T47D (cell line): ENCODE results near the gene SLC10A2.

Source experiments
- DNase-seq, 2 experiments: peaks; one replicate each; pipeline versions ENCODE4 v3.0.0 to v3.0.0-alpha.2; 2011 to 2012; ENCODE audit warnings: low read depth in 1 of 2, low spot score in 1 of 2
- JUND ChIP-seq: IDR thresholded peaks from 2 replicates; pipeline ENCODE4 v1.6.1; 2012; ENCODE audit warnings: low read depth
- in situ Hi-C: cut with HindIII; loops from 2 replicates; pipeline ENCODE4 v1.10.0; 2016; ENCODE audit warnings: low sequenced_read_pairs, low pct_unique_long_range_greater_than_20kb

Gene SLC10A2

DNA sequence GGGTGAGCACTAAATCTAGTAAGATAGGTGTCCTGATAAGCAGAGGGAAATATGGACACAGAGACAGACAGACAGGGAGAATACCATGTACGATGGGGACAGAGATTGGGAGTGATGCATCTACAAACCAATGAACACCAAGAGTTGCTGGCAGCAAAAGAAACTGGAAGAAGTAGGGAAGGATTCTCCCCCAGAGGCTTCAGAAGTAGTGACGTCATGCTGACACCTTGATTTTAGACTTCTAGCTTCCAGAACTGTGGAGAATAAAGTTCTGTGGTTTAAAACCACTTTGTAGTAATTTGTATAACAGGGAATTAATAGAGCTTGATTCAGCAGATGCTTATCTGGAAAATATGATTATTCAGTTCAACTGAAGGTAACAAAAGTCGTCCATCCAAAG lies 66.1 kb downstream of the SLC10A2 start:
- in situ Hi-C loops: no loop called here
- DNase-seq: no peak
- no peak for TF ChIP-seq JUND

DNA sequence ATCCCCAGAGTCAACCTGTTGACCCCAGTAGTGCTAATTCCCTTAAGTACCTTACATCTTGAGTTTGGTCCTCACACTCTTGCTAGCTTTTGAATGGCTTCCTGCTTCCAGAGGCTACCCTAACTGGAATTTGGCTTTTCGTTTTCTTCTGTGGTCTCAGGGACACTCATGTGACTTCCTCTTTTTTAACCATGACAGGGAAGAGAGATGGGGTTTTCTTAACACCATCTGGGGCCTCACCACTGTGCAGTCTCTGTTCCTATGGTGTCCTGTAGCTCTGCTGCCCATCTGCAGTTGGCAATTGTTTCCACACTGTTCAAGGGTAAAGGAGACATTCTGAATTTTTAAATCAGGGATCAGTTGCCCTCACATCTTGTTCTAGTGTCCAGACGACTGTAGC lies 66.7 kb downstream of the SLC10A2 start:
- DNase-seq: no peak
- no peak for TF ChIP-seq JUND
- in situ Hi-C loops: no loop called here
